Liver (tissue), 9 donors: ENCODE results near the gene CARD14. TPM values are rescaled to one million over a fixed set of nuclear protein-coding genes. Genes with fewer than 3 reads are reported as not detected.

Experiments
- DNase-seq: peaks from one replicate; pipeline ENCODE4 v3.0.0-alpha.2; 2017; ENCODE audit warnings: low spot score
- H3K27ac ChIP-seq, 2 donors: one replicate each; pipeline ENCODE4 v1.7.0; 2013; ENCODE audit warnings: inconsistent platforms in 2 of 2, low read length in 2 of 2, control low read depth in 1 of 2, low read depth in 1 of 2, mild to moderate bottlenecking in 1 of 2
- H3K27me3 ChIP-seq, 4 donors: one replicate each; pipeline versions ENCODE4 v1.6.1 to v1.7.0; 2013; ENCODE audit warnings: low read length in 3 of 4, inconsistent platforms in 1 of 4, mild to moderate bottlenecking in 1 of 4, moderate library complexity in 1 of 4; ENCODE audit not compliant: control insufficient read depth in 4 of 4, insufficient read depth in 4 of 4
- H3K36me3 ChIP-seq, 4 donors: one replicate each; pipeline versions ENCODE4 v1.6.1 to v1.7.0; 2013; ENCODE audit warnings: low read length in 3 of 4, mild to moderate bottlenecking in 3 of 4, low read depth in 1 of 4, moderate library complexity in 1 of 4; ENCODE audit not compliant: control insufficient read depth in 4 of 4, insufficient read depth in 3 of 4
- H3K4me1 ChIP-seq, 4 donors: one replicate each; pipeline versions ENCODE4 v1.6.1 to v1.7.0; 2013; ENCODE audit warnings: low read length in 3 of 4, mild to moderate bottlenecking in 3 of 4, moderate library complexity in 1 of 4; ENCODE audit not compliant: control insufficient read depth in 4 of 4, insufficient read depth in 4 of 4
- H3K4me3 ChIP-seq, 3 donors: one replicate each; pipeline versions ENCODE4 v1.6.1 to v1.7.0; 2013; ENCODE audit warnings: low read length in 3 of 3, control low read depth in 1 of 3, low read depth in 1 of 3, mild to moderate bottlenecking in 1 of 3
- H3K9ac ChIP-seq, 2 donors: one replicate each; pipeline ENCODE4 v1.7.0; 2013; ENCODE audit warnings: low read length in 2 of 2, mild to moderate bottlenecking in 2 of 2, moderate library complexity in 2 of 2, control low read depth in 1 of 2, low read depth in 1 of 2
- H3K9me3 ChIP-seq, 4 donors: one replicate each; pipeline versions ENCODE4 v1.6.1 to v1.7.0; 2013; ENCODE audit warnings: low read length in 3 of 4; ENCODE audit not compliant: control insufficient read depth in 4 of 4
- ATF3 ChIP-seq: IDR thresholded peaks from 2 replicates; pipeline ENCODE4 v1.6.1; 2016; ENCODE audit warnings: antibody characterized with exemption
- CTCF ChIP-seq: fragments of 150-350 bp; IDR thresholded peaks from 2 replicates; pipeline ENCODE4 v1.5.1; 2017; ENCODE audit warnings: improper control_type of control experiment, low read depth, low read length; ENCODE audit not compliant: missing input control
- EGR1 ChIP-seq, 2 donors: IDR thresholded peaks; 2 replicates each; pipeline ENCODE4 v1.6.1; 2016 to 2018; ENCODE audit warnings: antibody characterized with exemption in 2 of 2, low read depth in 2 of 2
- HNF4A ChIP-seq, 2 donors: conservative IDR thresholded peaks; 2 replicates each; pipeline ENCODE4 v1.6.1; 2016; ENCODE audit warnings: antibody characterized with exemption in 2 of 2, mild to moderate bottlenecking in 2 of 2
- JUND ChIP-seq, 2 donors: IDR thresholded peaks; 2 replicates each; pipeline ENCODE4 v1.6.1; 2016; ENCODE audit warnings: antibody characterized with exemption in 2 of 2
- MAX ChIP-seq: IDR thresholded peaks from 2 replicates; pipeline ENCODE4 v1.6.1; 2016; ENCODE audit warnings: antibody characterized with exemption
- RAD21 ChIP-seq, 2 donors: IDR thresholded peaks; 2 replicates each; pipeline ENCODE4 v1.6.1; 2016; ENCODE audit warnings: antibody characterized with exemption in 2 of 2, mild to moderate bottlenecking in 2 of 2
- REST ChIP-seq: IDR thresholded peaks from 2 replicates; pipeline ENCODE4 v1.6.1; 2016; ENCODE audit warnings: antibody characterized with exemption, mild to moderate bottlenecking
- RXRA ChIP-seq, 2 donors: IDR thresholded peaks; 2 replicates each; pipeline ENCODE4 v1.6.1; 2017 to 2018; ENCODE audit warnings: antibody characterized with exemption in 2 of 2, mild to moderate bottlenecking in 1 of 2
- SP1 ChIP-seq: IDR thresholded peaks from 2 replicates; pipeline ENCODE4 v1.6.1; 2018; ENCODE audit warnings: antibody characterized with exemption, mild to moderate bottlenecking
- YY1 ChIP-seq: IDR thresholded peaks from 2 replicates; pipeline ENCODE4 v1.6.1; 2016; ENCODE audit warnings: antibody characterized with exemption, mild to moderate bottlenecking
- ZBTB33 ChIP-seq: IDR thresholded peaks from 2 replicates; pipeline ENCODE4 v1.6.1; 2016; ENCODE audit warnings: antibody characterized with exemption
- WGBS: extraction: QIAGEN DNeasy Blood & Tissue Kit; methylation state at CpG from one replicate; pipeline ENCODE4 v1.1.7; 2013; 5-methylcytosine and 5-hydroxymethylcytosine counted together
- polyA plus RNA-seq, 2 donors: library from polyadenylated mRNA; stranded (reverse) in 1 of 2; unstranded in 1 of 2; fragments of 200-250 nt in 1 of 2; fragments of >200 nt in 1 of 2; fragmentation: Nextera tagmentation in 1 of 2; extraction: Ambion mirVana in 1 of 2; gene quantifications; one replicate each; pipeline versions ENCODE4 v1.2.1 to v1.2.3, GENCODE V29; 2013 to 2015
- total RNA-seq, 2 donors: library from RNA; depleted of rRNA; stranded (reverse); fragments of >200 nt; gene quantifications; one replicate each; pipeline ENCODE4 v1.2.3, GENCODE V29; 2014
- donor health status: healthy.
- donor health status: healthy.
- donor health status: healthy.
- donor health status: healthy.
- donor health status: healthy.

The CARD14 gene
- total and polyA plus RNA-seq, 4 donors: 0.07 to 0.70 (median 0.29) TPM

- Histone ChIP-seq H3K27ac (no peak overlapping the region), H3K4me1 (peaks cover 0 to 17% (median 15%) of the 10 kb centered on the region in 4 donors), H3K36me3 (peaks cover 1 to 27% (median 21%) of the 10 kb centered on the region in 4 donors), H3K9me3 (no peaks in the 10 kb centered on the region), H3K27me3 (no peaks in the 10 kb centered on the region), H3K4me3 (no peak overlapping the region), H3K9ac (no peak overlapping the region)
- DNase-seq: no peak
- 33% methylated on average over 3 of the region's 3 CpGs for WGBS
- TF ChIP-seq ATF3 (no peak), REST (peak; percentile 48), CTCF (no peak), HNF4A (conservative IDR thresholded peaks at IDR 0.05) (peak; percentile 57 to 70), MAX (peak; percentile 22), RXRA (IDR thresholded peaks at IDR 0.05) (peak in 1 of 2 donors; percentile 56), SP1 (peak; percentile 31), YY1 (peak; percentile 67), ZBTB33 (peak; percentile 59), JUND (IDR thresholded peaks at IDR 0.05) (peak in 1 of 2 donors; percentile 57), EGR1 (IDR thresholded peaks at IDR 0.05; ENCODE audit: low read depth in 2 of 2) (no peak)
Measured at GRCh38 chr17:80130992-80131391, 38.8 kb upstream of the CARD14 start.

GRCh38 chr17:80132906-80133625, 36.8 kb upstream of the CARD14 start:
- Histone ChIP-seq H3K27me3 (no peaks in the 10 kb centered on the region), H3K27ac (no peak overlapping the region), H3K4me3 (no peak overlapping the region), H3K9me3 (no peaks in the 10 kb centered on the region), H3K9ac (no peak overlapping the region), H3K36me3 (peaks cover 5 to 46% (median 41%) of the 10 kb centered on the region in 4 donors), H3K4me1 (peaks cover 0 to 17% (median 15%) of the 10 kb centered on the region in 4 donors)
- WGBS: 92% methylated on average over 5 of the region's 5 CpGs
- DNase-seq: no peak
- TF ChIP-seq REST: no peak
- no peak for TF ChIP-seq JUND (IDR thresholded peaks at IDR 0.05)
- TF ChIP-seq RAD21 (IDR thresholded peaks at IDR 0.05): no peak
- no peak for TF ChIP-seq ATF3
